ENCODE measurements around the gene ACSM2B. TPM values are rescaled to one million over a fixed set of nuclear protein-coding genes. Genes with fewer than 3 reads are reported as not detected.

ACSM2B gene
- total and polyA plus RNA-seq, 10 of the 15 experiments (the other 5 are each of a cell fraction or from before 2014, with no cell fraction given) = not detected

DNA sequence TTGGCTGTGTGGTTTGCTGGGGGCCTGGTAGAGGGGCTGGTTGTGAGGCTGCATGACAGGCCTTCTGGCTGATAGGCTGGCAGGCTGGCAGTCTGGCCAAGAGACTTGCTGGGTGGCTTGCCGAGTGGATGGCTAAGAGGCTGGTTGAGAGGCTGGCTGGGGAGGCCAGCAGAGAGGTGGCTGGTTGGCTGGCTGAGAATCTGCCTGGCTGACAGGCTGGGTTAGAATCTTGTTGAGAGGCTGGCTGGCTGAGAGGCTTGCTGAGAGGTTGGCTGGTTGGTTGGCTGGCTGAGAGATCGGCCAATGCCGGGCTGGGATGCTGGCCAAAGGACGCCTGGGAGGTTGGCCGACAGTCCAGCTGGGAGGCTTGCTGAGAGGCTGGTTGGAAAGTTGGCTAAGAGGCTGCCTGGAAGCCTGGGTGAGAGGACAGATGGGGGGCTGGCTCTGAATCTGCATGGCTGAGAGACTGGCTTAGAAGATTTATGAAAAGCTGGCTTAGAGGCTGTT is 35.9 kb upstream of the ACSM2B start:
- SMC1A ChIA-PET (ENCODE audit: uncharacterized antibody, unreplicated experiment) = no interaction called here
- CTCF ChIA-PET = no interaction called here
- in situ Hi-C loops (cut with MboI) (no loop called here), intact Hi-C loops (cut with micrococcal nuclease; ENCODE audit: unreplicated experiment) (no loop called here)
- BruUV-seq (replicated peaks) = no TSS peak
- ATAC-seq = no peak
- H3K9me3 ChIP-seq (replicated peaks; ENCODE audit: control insufficient read depth, insufficient read depth, low read length) = no peaks in the 10 kb centered on the region
- no peak for TF ChIP-seq BMI1 (IDR thresholded peaks at IDR 0.05; ENCODE audit: borderline replicate concordance)
- H3K27ac ChIP-seq (ENCODE audit: control insufficient read depth, insufficient read depth) = no peak overlapping the region
- no peaks in the 10 kb centered on the region for H3K4me1 ChIP-seq (ENCODE audit: control insufficient read depth, insufficient read depth, low read length)
- H3K79me2 ChIP-seq (ENCODE audit: control insufficient read depth, insufficient read depth, low read length) = no peaks in the 10 kb centered on the region
- FAIRE-seq = no peak
- WGBS (ENCODE audit: insufficient coverage, insufficient replicate concordance, low lambda C conversion rate, missing lambda C conversion rate) = 15% methylated on average over 5 of the region's 5 CpGs
- H3K36me3 ChIP-seq (ENCODE audit: control insufficient read depth in 2 of 2, insufficient read depth in 2 of 2, low read length in 1 of 2) = no peaks in the 10 kb centered on the region
- no peak overlapping the region for H3K9ac ChIP-seq (ENCODE audit: control insufficient read depth, insufficient read depth, low read length)
- H2AFZ ChIP-seq (ENCODE audit: control insufficient read depth, low read depth, low read length) = no peak overlapping the region
- no peak overlapping the region for H3K4me3 ChIP-seq
- no peaks in the 10 kb centered on the region for H4K20me1 ChIP-seq (ENCODE audit: control insufficient read depth, insufficient read depth)
- no peaks in the 10 kb centered on the region; a peak in 1 of 4 replicates for H3K27me3 ChIP-seq (replicated peaks in 1 of 2; ENCODE audit: control insufficient read depth in 2 of 2, insufficient read depth in 2 of 2, low read length in 1 of 2)
- no peak for DNase-seq (ENCODE audit: low read depth, low spot score)
- no peak overlapping the region for H3K4me2 ChIP-seq (ENCODE audit: control insufficient read depth, insufficient read depth)
- RAD21 ChIA-PET (ENCODE audit: unreplicated experiment) = no interaction called here
- POLR2A ChIA-PET = no interaction called here

DNA sequence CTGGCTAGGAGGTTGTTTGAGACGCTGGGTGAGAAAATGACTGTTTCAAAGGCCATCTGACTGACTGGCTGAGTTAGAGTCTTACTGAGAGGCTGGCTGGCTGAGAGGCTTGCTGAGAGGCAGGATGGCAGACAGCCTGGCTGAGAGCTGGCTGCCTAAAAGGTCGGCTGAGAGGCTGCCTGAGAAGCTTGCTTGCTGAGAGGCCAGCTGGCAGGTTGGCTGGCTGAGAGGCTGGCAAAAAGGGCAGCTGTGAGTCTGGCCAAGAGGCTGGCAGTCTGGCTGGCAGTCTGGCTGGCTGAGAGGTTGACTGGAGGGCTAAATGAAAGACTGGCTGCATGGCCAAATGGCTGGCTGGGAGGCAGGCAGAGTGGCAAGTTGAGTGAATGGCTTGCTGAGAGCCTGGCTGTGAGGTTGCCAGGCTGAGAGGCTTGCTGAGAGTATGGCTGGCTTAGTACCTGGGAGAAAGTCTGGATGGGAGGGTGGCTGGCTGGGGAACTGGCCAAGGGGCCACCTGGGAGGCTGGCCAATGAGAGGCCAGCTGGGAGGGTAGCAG is 35.3 kb upstream of the ACSM2B start:
- ChIA-PET POLR2A (no interaction called here), CTCF (no interaction called here), RAD21 (ENCODE audit: unreplicated experiment) (no interaction called here), SMC1A (ENCODE audit: uncharacterized antibody, unreplicated experiment) (no interaction called here)
- Histone ChIP-seq H3K79me2 (ENCODE audit: control insufficient read depth, insufficient read depth, low read length) (no peaks in the 10 kb centered on the region), H4K20me1 (ENCODE audit: control insufficient read depth, insufficient read depth) (no peaks in the 10 kb centered on the region), H3K4me2 (ENCODE audit: control insufficient read depth, insufficient read depth) (no peak overlapping the region), H3K27ac (ENCODE audit: control insufficient read depth, insufficient read depth) (no peak overlapping the region), H3K36me3 (ENCODE audit: control insufficient read depth in 2 of 2, insufficient read depth in 2 of 2, low read length in 1 of 2) (no peaks in the 10 kb centered on the region), H3K4me1 (ENCODE audit: control insufficient read depth, insufficient read depth, low read length) (no peaks in the 10 kb centered on the region), H3K4me3 (no peak overlapping the region), H3K9me3 (replicated peaks; ENCODE audit: control insufficient read depth, insufficient read depth, low read length) (no peaks in the 10 kb centered on the region), H3K27me3 (replicated peaks in 1 of 2; ENCODE audit: control insufficient read depth in 2 of 2, insufficient read depth in 2 of 2, low read length in 1 of 2) (no peaks in the 10 kb centered on the region; a peak in 1 of 4 replicates), H2AFZ (ENCODE audit: control insufficient read depth, low read depth, low read length) (no peak overlapping the region), H3K9ac (ENCODE audit: control insufficient read depth, insufficient read depth, low read length) (no peak overlapping the region)
- FAIRE-seq = no peak
- no peak for ATAC-seq
- in situ Hi-C loops (cut with MboI) (no loop called here), intact Hi-C loops (cut with micrococcal nuclease; ENCODE audit: unreplicated experiment) (no loop called here)
- BruUV-seq (replicated peaks) = no TSS peak
- 4% methylated on average over 2 of the region's 2 CpGs for WGBS (ENCODE audit: insufficient coverage, insufficient replicate concordance, low lambda C conversion rate, missing lambda C conversion rate)
- no peak for DNase-seq (ENCODE audit: low read depth, low spot score)
- TF ChIP-seq KDM1A (IDR thresholded peaks at IDR 0.05; ENCODE audit: borderline replicate concordance) (no peak), SREBF1 (IDR thresholded peaks at IDR 0.05; ENCODE audit: low read length) (no peak), HDAC6 (IDR thresholded peaks at IDR 0.05; ENCODE audit: unreplicated experiment) (no peak), EGR1 (IDR thresholded peaks at IDR 0.05; ENCODE audit: borderline replicate concordance in 1 of 2, low read depth in 2 of 2, low read length in 2 of 2) (no peak), PAX5 (IDR thresholded peaks at IDR 0.05; ENCODE audit: borderline replicate concordance, low read depth, low read length) (no peak), STAT3 (IDR thresholded peaks at IDR 0.05; ENCODE audit: low read depth, low read length) (no peak), STAT1 (conservative IDR thresholded peaks at IDR 0.05) (no peak), SIN3A (IDR thresholded peaks at IDR 0.05; ENCODE audit: low read depth, low read length) (no peak), JUNB (IDR thresholded peaks at IDR 0.05) (no peak), ZNF274 (IDR thresholded peaks at IDR 0.05; ENCODE audit: insufficient read depth, insufficient read length) (no peak), IKZF1 (conservative IDR thresholded peaks at IDR 0.05) (no peak), RCOR1 (conservative IDR thresholded peaks at IDR 0.05; ENCODE audit: low read depth, low read length) (no peak)
- TF ChIP-seq, protein P1, sequence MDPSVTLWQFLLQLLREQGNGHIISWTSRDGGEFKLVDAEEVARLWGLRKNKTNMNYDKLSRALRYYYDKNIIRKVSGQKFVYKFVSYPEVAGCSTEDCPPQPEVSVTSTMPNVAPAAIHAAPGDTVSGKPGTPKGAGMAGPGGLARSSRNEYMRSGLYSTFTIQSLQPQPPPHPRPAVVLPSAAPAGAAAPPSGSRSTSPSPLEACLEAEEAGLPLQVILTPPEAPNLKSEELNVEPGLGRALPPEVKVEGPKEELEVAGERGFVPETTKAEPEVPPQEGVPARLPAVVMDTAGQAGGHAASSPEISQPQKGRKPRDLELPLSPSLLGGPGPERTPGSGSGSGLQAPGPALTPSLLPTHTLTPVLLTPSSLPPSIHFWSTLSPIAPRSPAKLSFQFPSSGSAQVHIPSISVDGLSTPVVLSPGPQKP (IDR thresholded peaks at IDR 0.05; ENCODE audit: low read depth, low read length) = no peak
- TF ChIP-seq, protein P2, sequence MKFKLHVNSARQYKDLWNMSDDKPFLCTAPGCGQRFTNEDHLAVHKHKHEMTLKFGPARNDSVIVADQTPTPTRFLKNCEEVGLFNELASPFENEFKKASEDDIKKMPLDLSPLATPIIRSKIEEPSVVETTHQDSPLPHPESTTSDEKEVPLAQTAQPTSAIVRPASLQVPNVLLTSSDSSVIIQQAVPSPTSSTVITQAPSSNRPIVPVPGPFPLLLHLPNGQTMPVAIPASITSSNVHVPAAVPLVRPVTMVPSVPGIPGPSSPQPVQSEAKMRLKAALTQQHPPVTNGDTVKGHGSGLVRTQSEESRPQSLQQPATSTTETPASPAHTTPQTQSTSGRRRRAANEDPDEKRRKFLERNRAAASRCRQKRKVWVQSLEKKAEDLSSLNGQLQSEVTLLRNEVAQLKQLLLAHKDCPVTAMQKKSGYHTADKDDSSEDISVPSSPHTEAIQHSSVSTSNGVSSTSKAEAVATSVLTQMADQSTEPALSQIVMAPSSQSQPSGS (IDR thresholded peaks at IDR 0.05; ENCODE audit: low read length) = no peak
- TF ChIP-seq, protein P3, sequence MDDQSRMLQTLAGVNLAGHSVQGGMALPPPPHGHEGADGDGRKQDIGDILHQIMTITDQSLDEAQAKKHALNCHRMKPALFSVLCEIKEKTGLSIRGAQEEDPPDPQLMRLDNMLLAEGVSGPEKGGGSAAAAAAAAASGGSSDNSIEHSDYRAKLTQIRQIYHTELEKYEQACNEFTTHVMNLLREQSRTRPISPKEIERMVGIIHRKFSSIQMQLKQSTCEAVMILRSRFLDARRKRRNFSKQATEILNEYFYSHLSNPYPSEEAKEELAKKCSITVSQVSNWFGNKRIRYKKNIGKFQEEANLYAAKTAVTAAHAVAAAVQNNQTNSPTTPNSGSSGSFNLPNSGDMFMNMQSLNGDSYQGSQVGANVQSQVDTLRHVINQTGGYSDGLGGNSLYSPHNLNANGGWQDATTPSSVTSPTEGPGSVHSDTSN (IDR thresholded peaks at IDR 0.05; ENCODE audit: insufficient replicate concordance, low read depth, low read length) = no peak

All from GM12878 (cell line).